Activated naive CD8-positive, alpha-beta T cell (primary cell): ENCODE measurements around the gene S100A2.
"Not testable (repeated sequence)": the region's sequence is repeated elsewhere in the genome, so short reads cannot be mapped to it uniquely, and the experiment has no call there.

ENCODE experiments used
- H3K27ac Mint-ChIP-seq: one replicate; pipeline ENCODE4 v1.8.0; 2021; ENCODE audit warnings: mixed read lengths
- H3K27me3 Mint-ChIP-seq: one replicate; pipeline ENCODE4 v1.8.0; 2021; ENCODE audit warnings: mixed read lengths
- H3K36me3 Mint-ChIP-seq: one replicate; pipeline ENCODE4 v1.8.0; 2021; ENCODE audit warnings: mixed read lengths
- H3K4me1 Mint-ChIP-seq: one replicate; pipeline ENCODE4 v1.8.0; 2021; ENCODE audit warnings: low read depth, mixed read lengths
- H3K4me3 Mint-ChIP-seq: one replicate; pipeline ENCODE4 v1.8.0; 2021; ENCODE audit warnings: mild to moderate bottlenecking, mixed read lengths
- H3K9me3 Mint-ChIP-seq: one replicate; pipeline ENCODE4 v1.8.0; 2021; ENCODE audit warnings: low read depth, mixed read lengths

Gene S100A2

DNA sequence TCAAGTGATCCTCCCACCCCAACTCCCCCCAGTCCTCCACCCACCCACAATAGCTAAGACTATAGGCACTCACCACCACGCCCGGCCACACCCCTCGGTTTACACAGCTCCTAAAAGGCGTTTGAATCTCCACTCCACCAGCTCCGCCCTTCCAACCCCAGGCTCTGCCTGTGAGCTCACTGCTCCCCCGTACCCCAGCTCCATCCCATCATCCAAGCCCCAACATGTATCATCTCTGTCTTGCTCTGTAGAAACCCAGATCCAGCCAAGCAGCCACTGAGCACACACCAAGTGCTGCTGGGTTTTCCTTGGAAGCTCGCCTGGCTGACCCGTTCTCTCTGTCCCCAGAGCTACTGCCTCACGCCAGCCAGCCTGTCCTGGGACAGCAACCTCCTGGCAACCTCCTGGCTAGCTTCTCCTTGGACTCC is 12.0 kb upstream of the S100A2 start:
- Mint-ChIP-seq H3K9me3 (no peaks in the 10 kb centered on the region), H3K4me3 (no peak overlapping the region), H3K27ac (no peak overlapping the region), H3K4me1 (peaks cover 7% of the 10 kb centered on the region), H3K27me3 (peaks cover 5% of the 10 kb centered on the region), H3K36me3 (no peaks in the 10 kb centered on the region)

- Mint-ChIP-seq H3K9me3 (no peaks in the 10 kb centered on the region), H3K27ac (no peak overlapping the region), H3K4me3 (no peak overlapping the region), H3K36me3 (no peaks in the 10 kb centered on the region), H3K4me1 (peaks cover 11% of the 10 kb centered on the region), H3K27me3 (peaks cover 5% of the 10 kb centered on the region)
Observed at GRCh38 chr1:153577138-153577537, 11.5 kb upstream of the S100A2 start.

DNA sequence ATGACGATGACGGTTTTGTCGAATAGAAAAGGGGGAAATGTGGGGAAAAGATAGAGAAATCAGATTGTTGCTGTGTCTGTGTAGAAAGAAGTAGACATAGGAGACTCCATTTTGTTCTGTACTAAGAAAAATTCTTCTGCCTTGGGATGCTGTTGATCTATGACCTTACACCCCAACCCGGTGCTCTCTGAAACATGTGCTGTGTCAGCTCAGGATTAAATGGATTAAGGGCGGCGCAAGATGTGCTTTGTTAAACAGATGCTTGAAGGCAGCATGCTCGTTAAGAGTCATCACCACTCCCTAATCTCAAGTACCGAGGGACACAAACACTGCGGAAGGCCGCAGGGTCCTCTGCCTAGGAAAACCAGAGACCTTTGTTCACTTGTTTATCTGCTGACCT is 9.9 kb upstream of the S100A2 start:
- H3K27ac Mint-ChIP-seq, H3K4me3 Mint-ChIP-seq, H3K9me3 Mint-ChIP-seq, H3K27me3 Mint-ChIP-seq, H3K36me3 Mint-ChIP-seq: not testable (repeated sequence)
- H3K4me1 Mint-ChIP-seq: peaks cover 17% of the 10 kb centered on the region

DNA sequence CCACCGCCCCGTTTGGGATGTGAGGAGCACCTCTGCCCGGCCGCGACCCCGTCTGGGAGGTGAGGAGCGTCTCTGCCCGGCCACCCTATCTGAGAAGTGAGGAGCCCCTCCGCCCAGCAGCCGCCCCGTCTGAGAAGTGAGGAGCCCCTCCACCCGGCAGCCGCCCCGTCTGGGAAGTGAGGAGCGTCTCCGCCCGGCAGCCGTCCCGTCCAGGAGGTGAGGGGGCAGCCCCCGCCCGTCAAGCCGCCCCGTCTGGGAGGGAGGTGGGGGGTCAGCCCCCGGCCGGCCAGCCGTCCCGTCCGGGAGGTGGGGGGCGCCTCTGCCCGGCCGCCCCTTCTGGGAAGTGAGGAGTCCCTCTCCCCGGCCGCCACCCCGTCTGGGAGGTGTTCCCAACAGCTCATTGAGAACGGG is 9.4 kb upstream of the S100A2 start:
- not testable (repeated sequence) for H3K36me3 Mint-ChIP-seq, H3K4me3 Mint-ChIP-seq, H3K27ac Mint-ChIP-seq, H3K27me3 Mint-ChIP-seq, H3K9me3 Mint-ChIP-seq
- H3K4me1 Mint-ChIP-seq: peaks cover 17% of the 10 kb centered on the region

DNA sequence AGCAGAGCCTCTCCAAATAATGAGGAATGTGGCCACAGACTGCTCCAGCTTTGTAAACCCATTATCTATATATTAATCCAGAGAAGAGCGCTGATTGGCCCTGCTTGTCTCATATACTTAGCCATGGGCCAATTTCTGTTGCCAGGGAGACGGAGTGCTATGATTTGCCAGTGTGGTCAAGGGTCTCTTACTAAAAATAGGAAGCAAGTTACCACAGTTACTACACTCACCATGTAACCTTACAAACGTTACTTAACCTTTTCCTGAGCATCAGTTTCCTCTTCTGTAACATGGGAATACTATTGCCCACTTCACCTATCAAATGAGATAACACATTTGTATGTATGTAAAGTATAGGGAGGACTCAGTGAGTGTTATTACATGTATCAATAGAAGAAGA is 7.7 kb upstream of the S100A2 start:
- Mint-ChIP-seq H3K27ac (peak overlapping the region; percentile 11), H3K4me1 (peaks cover 22% of the 10 kb centered on the region), H3K4me3 (peak overlapping the region; percentile 7), H3K27me3 (peaks cover 4% of the 10 kb centered on the region), H3K9me3 (no peaks in the 10 kb centered on the region), H3K36me3 (no peaks in the 10 kb centered on the region)

DNA sequence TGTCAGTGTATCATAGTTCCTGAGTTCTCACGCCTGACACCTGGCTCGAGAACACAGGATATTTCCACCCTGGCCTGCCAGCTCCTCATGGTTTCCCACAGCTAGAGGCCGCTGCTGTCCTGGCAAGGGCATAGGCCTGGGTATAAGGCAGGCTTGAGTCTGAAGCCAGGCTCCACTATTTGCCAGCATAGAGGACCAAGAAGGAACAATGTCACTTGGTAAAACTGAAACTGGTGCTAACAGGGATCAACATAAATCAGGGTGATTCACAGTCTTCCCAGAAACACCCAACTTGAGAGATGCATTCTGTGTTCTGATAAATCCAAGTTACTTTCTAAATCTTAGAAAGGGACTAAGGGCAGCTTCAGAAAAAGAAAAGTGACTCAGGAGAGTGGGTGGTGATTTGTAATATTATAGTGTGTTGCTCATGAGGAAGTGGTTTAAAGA is 6.9 kb upstream of the S100A2 start:
- Mint-ChIP-seq H3K9me3 (no peaks in the 10 kb centered on the region), H3K27me3 (no peaks in the 10 kb centered on the region), H3K27ac (peak overlapping the region; percentile 11), H3K4me3 (peak overlapping the region; percentile 7), H3K4me1 (peaks cover 29% of the 10 kb centered on the region), H3K36me3 (no peaks in the 10 kb centered on the region)

DNA sequence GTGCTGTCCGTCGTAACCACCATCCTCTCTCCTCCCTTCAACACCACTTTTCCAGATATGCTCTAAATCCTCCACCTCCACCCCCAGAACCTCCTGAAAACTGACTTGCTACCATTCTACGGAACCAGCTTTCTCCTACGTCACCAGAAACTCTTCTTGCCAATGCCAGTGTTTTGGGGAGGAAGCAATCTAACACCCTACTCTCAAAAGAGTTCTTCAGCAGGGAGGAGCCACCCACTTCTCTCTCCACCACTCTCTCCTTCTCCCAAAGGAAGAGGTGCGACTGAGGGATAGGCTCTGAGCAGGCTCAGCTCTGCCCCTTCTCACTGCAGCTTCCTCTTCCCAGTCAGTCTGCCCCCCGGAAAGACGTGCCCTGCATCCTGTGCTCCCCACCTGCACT is 6.1 kb upstream of the S100A2 start:
- no peaks in the 10 kb centered on the region for H3K27me3 Mint-ChIP-seq
- H3K4me3 Mint-ChIP-seq: no peak overlapping the region
- no peak overlapping the region for H3K27ac Mint-ChIP-seq
- H3K36me3 Mint-ChIP-seq: no peaks in the 10 kb centered on the region
- no peaks in the 10 kb centered on the region for H3K9me3 Mint-ChIP-seq
- H3K4me1 Mint-ChIP-seq: peaks cover 35% of the 10 kb centered on the region

DNA sequence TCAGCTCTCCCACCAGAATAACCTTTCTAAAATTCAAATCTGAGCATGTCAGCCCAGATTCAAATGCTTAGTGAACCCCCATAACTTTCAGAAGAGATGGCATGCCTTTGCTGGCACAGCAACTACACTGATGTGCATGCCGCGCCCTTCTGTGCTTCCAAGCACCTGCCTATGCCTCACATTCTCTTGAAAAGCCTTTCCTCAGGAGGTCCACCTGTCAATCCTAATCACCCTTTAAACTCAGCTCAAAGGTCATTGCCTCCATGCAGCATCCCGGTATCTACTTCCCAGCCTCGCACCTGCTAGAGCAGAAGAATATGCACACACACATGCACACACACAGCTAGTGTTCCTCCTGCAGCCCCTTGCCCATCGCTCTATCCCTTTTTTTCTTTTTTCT is 5.2 kb upstream of the S100A2 start:
- Mint-ChIP-seq H3K4me1 (peaks cover 42% of the 10 kb centered on the region), H3K27me3 (no peaks in the 10 kb centered on the region), H3K36me3 (no peaks in the 10 kb centered on the region), H3K27ac (peak overlapping the region; percentile 46), H3K9me3 (no peaks in the 10 kb centered on the region), H3K4me3 (no peak overlapping the region)

GRCh38 chr1:153569465-153569864 is 3.8 kb upstream of the S100A2 start:
- H3K36me3 Mint-ChIP-seq: no peaks in the 10 kb centered on the region
- H3K27ac Mint-ChIP-seq: no peak overlapping the region
- H3K9me3 Mint-ChIP-seq: no peaks in the 10 kb centered on the region
- no peaks in the 10 kb centered on the region for H3K27me3 Mint-ChIP-seq
- H3K4me1 Mint-ChIP-seq: peaks cover 47% of the 10 kb centered on the region
- no peak overlapping the region for H3K4me3 Mint-ChIP-seq

GRCh38 chr1:153568367-153569099 is 2.9 kb upstream of the S100A2 start:
- Mint-ChIP-seq H3K4me3 (peak overlapping the region; percentile 50), H3K4me1 (peaks cover 47% of the 10 kb centered on the region), H3K9me3 (no peaks in the 10 kb centered on the region), H3K36me3 (no peaks in the 10 kb centered on the region), H3K27ac (peak overlapping the region; percentile 78), H3K27me3 (no peaks in the 10 kb centered on the region)

DNA sequence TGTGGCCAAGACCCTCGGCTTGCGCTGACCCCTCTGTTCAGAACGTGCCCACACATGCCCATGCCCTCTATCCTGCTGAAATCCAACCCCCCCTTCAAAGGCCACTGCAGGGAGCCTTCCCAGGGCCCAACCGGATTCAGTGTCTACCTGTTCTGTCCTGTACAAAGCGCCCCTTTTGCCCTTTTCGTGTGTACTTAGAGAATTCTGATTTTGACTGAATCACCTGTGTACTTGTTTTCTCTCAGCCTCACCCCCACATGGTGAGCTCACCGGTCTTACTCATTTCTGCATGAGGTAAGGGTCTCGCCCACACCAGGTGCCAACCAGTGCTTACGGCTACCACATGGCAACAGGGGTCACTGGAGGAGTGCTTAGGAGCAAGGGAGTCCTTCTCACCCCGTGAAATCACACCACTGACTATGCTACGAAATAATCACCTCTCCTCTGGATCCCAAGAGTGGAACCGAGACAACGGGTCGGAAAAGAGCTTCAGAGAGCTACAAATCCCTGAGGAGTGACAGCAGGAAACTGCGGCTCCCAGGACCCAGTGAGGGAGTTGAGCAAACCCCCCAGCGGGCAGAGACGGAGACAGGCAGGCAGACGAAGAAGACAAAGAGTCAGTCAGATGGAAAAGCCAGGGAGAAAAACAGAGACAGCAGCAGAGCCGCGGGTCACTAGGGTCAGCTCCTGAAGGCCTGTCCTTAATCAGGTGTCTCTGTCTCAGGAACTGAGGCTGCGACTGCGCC is 2.1 kb upstream of the S100A2 start:
- no peaks in the 10 kb centered on the region for H3K27me3 Mint-ChIP-seq
- H3K9me3 Mint-ChIP-seq: no peaks in the 10 kb centered on the region
- no peaks in the 10 kb centered on the region for H3K36me3 Mint-ChIP-seq
- peak overlapping the region; percentile 78 for H3K27ac Mint-ChIP-seq
- peaks cover 41% of the 10 kb centered on the region for H3K4me1 Mint-ChIP-seq
- H3K4me3 Mint-ChIP-seq: peak overlapping the region; percentile 62

GRCh38 chr1:153566414-153567371 is 1.0 kb upstream of the S100A2 start:
- peaks cover 32% of the 10 kb centered on the region for H3K4me1 Mint-ChIP-seq
- H3K4me3 Mint-ChIP-seq: peak overlapping the region; percentile 69
- H3K27ac Mint-ChIP-seq: peak overlapping the region; percentile 86

DNA sequence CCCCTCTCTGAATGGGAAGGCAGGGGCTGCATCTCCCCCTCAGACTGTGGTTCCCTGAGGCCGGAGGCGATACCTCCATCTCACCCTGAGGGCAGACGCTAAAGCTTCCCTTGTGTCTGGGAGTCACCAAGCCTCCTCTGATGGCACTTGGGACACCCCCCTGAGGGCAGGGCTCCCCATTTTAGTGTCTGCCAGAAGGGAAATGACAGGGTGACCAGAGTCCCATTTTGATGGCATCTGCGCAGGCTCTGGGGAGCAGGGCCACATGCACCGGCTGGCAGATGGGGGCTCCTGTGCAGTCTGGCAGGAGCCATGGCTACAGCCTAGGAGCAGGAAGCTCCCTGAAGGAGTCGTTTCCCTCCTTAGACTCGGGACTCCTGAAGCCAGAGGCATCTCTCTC is 1.7 kb downstream of the S100A2 start:
- Mint-ChIP-seq H3K27me3 (no peaks in the 10 kb centered on the region), H3K36me3 (no peaks in the 10 kb centered on the region), H3K4me1 (peaks cover 30% of the 10 kb centered on the region), H3K27ac (no peak overlapping the region), H3K9me3 (no peaks in the 10 kb centered on the region), H3K4me3 (no peak overlapping the region)

More at GRCh38 chr1:153566414-153567371, 1.0 kb upstream of the S100A2 start:
- no peaks in the 10 kb centered on the region for H3K27me3 Mint-ChIP-seq
- H3K9me3 Mint-ChIP-seq: no peaks in the 10 kb centered on the region
- no peaks in the 10 kb centered on the region for H3K36me3 Mint-ChIP-seq

- Mint-ChIP-seq H3K27ac (no peak overlapping the region), H3K36me3 (no peaks in the 10 kb centered on the region), H3K4me1 (peaks cover 26% of the 10 kb centered on the region), H3K9me3 (no peaks in the 10 kb centered on the region), H3K4me3 (no peak overlapping the region), H3K27me3 (no peaks in the 10 kb centered on the region)
Observed at GRCh38 chr1:153563483-153563901, 2.2 kb downstream of the S100A2 start.

GRCh38 chr1:153562021-153562420 is 3.6 kb downstream of the S100A2 start:
- H3K9me3 Mint-ChIP-seq, H3K4me3 Mint-ChIP-seq, H3K36me3 Mint-ChIP-seq, H3K27me3 Mint-ChIP-seq, H3K27ac Mint-ChIP-seq: not testable (repeated sequence)
- H3K4me1 Mint-ChIP-seq: peaks cover 15% of the 10 kb centered on the region
